Mesothelial cell of epicardium (in vitro differentiated cells): ENCODE measurements around the gene SLAIN1. TPM values are rescaled to one million over a fixed set of nuclear protein-coding genes. Genes with fewer than 3 reads are reported as not detected.

Source experiments
- DNase-seq, 2 experiments: peaks; one replicate each; pipeline ENCODE4 v3.0.0; 2021; ENCODE audit warnings: low spot score in 2 of 2; ENCODE audit not compliant: unreplicated experiment in 2 of 2
- H3K27ac Mint-ChIP-seq: 2 replicates; pipeline ENCODE4 v1.8.0; 2021; ENCODE audit warnings: mixed read lengths
- H3K27me3 Mint-ChIP-seq: 2 replicates; pipeline ENCODE4 v1.8.0; 2021; ENCODE audit warnings: low read depth, mixed read lengths
- H3K36me3 Mint-ChIP-seq: 2 replicates; pipeline ENCODE4 v1.8.0; 2021; ENCODE audit warnings: mixed read lengths
- H3K4me1 Mint-ChIP-seq: 2 replicates; pipeline ENCODE4 v1.8.0; 2021; ENCODE audit warnings: mixed read lengths
- H3K4me3 Mint-ChIP-seq: 2 replicates; pipeline ENCODE4 v1.8.0; 2021; ENCODE audit warnings: mild to moderate bottlenecking, moderate library complexity, mixed read lengths
- H3K9me3 Mint-ChIP-seq: 2 replicates; pipeline ENCODE4 v1.8.0; 2021; ENCODE audit warnings: mixed read lengths
- CTCF ChIP-seq: fragments of 200-600 bp; sonication (generic); IDR thresholded peaks from one replicate; pipeline ENCODE4 v1.5.0; 2021; ENCODE audit warnings: antibody characterized with exemption; ENCODE audit not compliant: unreplicated experiment
- total RNA-seq: library from RNA; stranded (reverse); gene quantifications from 3 replicates; pipeline ENCODE4 v1.2.1, GENCODE V29; 2021

The SLAIN1 gene
- total RNA-seq, 1 donor from 2014 or later: 33.4 TPM

- Mint-ChIP-seq H3K4me3 (no peak overlapping the region), H3K4me1 (peaks cover under 1% of the 10 kb centered on the region), H3K9me3 (no peaks in the 10 kb centered on the region), H3K36me3 (peaks cover 2% of the 10 kb centered on the region), H3K27me3 (peaks cover 2% of the 10 kb centered on the region), H3K27ac (no peak overlapping the region)
- DNase-seq: no peak
- TF ChIP-seq CTCF: no peak
Observed at GRCh38 chr13:77737583-77738200, 40.2 kb downstream of the SLAIN1 start.

DNA sequence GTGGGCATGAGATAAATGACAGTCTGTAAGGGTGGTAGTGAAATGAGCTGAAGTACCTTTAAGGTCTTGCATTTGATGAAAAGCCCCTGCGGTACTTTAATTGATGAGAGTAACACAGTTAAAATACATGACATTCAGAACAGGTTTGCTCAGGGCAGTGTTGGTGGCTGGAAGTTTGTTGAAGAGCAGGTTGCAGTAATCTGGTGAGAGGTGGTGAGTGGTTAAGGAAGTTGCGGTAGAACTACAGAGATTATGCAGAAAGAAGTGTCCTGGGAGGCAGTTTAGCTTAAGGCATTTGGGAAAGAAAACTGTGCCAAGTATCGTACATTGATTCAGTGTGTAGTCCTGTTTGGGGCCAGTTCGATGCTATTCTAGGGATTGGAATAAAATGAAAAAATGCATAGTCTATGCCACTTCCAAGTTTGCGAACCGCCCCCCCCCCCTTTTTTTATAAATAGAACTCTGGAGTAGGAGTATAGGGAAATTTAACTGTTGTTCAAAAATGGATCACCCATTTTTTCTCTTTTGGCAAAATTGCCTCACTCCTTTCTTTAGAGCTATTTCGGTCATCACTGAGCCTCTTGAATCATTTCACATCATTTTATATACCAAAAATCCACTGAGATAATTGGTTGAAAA is 42.7 kb downstream of the SLAIN1 start:
- Mint-ChIP-seq H3K9me3 (no peaks in the 10 kb centered on the region), H3K4me1 (no peaks in the 10 kb centered on the region), H3K36me3 (peaks cover 10% of the 10 kb centered on the region), H3K4me3 (no peak overlapping the region), H3K27ac (no peak overlapping the region), H3K27me3 (peaks cover 2% of the 10 kb centered on the region)
- no peak for DNase-seq
- TF ChIP-seq CTCF: no peak

GRCh38 chr13:77740931-77741596 is 43.6 kb downstream of the SLAIN1 start:
- Mint-ChIP-seq H3K4me3 (no peak overlapping the region), H3K36me3 (peaks cover 16% of the 10 kb centered on the region), H3K27me3 (peaks cover 2% of the 10 kb centered on the region), H3K4me1 (no peaks in the 10 kb centered on the region), H3K9me3 (no peaks in the 10 kb centered on the region), H3K27ac (no peak overlapping the region)
- no peak for DNase-seq
- TF ChIP-seq CTCF: no peak

DNA sequence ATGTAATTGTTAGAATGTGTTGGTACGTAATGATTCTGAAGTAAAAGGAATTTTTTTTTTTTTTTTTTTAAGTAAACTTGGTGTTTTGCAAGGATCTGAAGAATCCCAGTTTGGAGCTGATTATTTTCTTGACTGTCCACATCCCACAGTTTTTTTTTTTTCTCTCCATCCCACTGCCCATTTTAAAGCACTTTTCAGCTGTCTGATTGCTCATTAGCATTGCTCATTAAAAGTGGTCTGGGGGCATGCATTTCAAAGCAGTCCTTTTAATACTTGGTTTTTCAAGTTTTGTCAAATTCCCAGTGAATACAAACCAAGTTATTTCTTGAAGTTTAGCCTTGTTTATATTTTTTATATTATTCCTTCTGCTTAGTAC is 44.1 kb downstream of the SLAIN1 start:
- H3K27me3 Mint-ChIP-seq: peaks cover 2% of the 10 kb centered on the region
- H3K36me3 Mint-ChIP-seq: peaks cover 19% of the 10 kb centered on the region
- no peak overlapping the region for H3K4me3 Mint-ChIP-seq
- H3K4me1 Mint-ChIP-seq: no peaks in the 10 kb centered on the region
- no peak for TF ChIP-seq CTCF
- no peak for DNase-seq
- no peak overlapping the region for H3K27ac Mint-ChIP-seq
- H3K9me3 Mint-ChIP-seq: no peaks in the 10 kb centered on the region

DNA sequence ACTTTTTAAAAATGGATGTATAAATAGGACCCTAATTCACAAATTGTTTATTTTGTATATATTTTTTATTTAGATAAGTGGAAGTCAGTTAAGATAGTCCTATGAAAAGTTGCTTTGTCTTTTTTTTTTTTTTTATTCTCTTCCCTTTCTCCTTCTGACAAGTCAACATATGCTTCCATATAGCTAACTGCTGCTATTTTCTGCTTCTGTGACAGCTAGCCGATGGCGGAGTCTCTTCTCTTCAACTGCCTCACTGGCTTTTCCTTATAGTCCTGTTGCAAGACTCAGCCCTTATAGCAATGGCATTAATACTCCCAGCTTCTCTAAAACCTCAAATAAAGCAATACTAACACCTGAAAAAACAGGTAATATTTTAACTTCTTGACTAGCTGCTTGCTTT is 45.3 kb downstream of the SLAIN1 start:
- no peak overlapping the region for H3K27ac Mint-ChIP-seq
- DNase-seq: no peak
- no peak overlapping the region for H3K4me3 Mint-ChIP-seq
- H3K36me3 Mint-ChIP-seq: peaks cover 28% of the 10 kb centered on the region
- peaks cover 2% of the 10 kb centered on the region for H3K27me3 Mint-ChIP-seq
- H3K4me1 Mint-ChIP-seq: no peaks in the 10 kb centered on the region
- no peaks in the 10 kb centered on the region for H3K9me3 Mint-ChIP-seq
- TF ChIP-seq CTCF: no peak
